ENCODE results near the gene NPTX1.

The NPTX1 gene, protein sequence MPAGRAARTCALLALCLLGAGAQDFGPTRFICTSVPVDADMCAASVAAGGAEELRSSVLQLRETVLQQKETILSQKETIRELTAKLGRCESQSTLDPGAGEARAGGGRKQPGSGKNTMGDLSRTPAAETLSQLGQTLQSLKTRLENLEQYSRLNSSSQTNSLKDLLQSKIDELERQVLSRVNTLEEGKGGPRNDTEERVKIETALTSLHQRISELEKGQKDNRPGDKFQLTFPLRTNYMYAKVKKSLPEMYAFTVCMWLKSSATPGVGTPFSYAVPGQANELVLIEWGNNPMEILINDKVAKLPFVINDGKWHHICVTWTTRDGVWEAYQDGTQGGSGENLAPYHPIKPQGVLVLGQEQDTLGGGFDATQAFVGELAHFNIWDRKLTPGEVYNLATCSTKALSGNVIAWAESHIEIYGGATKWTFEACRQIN

DNA sequence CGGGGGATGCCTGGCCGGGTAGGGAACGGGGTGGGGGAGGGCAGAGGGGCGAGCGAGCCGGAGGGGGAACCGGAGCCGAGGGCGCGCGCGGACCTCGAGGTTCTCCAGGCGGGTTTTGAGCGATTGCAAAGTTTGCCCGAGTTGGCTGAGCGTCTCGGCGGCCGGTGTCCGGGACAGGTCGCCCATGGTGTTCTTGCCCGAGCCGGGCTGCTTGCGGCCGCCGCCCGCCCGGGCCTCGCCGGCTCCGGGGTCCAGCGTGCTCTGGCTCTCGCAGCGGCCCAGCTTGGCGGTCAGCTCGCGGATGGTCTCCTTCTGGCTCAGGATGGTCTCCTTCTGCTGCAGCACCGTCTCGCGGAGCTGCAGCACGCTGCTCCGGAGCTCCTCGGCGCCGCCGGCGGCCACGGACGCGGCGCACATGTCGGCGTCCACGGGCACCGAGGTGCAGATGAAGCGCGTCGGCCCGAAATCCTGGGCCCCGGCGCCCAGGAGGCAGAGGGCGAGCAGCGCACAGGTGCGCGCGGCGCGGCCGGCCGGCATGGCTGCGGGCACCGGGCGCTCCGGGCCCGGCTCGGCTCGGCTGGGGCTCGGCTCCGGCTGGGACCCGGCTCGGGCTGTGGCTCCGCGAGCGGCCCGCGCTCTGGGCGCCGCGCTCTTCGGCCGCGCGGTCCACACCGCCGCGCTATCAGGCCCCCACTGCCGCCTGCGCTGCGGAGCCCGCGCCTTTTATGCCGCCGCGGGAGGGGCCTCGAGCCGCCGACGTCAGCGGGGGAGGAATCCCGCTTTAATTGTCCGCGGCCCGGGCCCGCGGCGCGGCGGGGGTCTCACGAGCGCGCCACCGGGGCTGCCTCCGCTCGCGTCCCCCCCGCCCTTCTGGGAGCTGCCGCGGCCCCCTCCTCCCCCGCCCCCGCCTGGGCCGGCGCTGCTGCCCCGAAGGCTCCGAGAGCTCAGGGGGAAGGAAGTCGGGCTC is at the start of gene NPTX1:
TSS of gene NPTX1 (minus strand) at position 698 of the 967 bp plus-strand sequence. CDS start at position 537, 161 bp downstream.
- H3K9ac ChIP-seq (ENCODE audit: low read depth, low read length), result no peak within 1 kb of the TSS
- H3K27me3 ChIP-seq (ENCODE audit: insufficient read depth, low read length, poor library complexity), result no peaks in the 10 kb centered on the region
- H4K20me1 ChIP-seq (ENCODE audit: insufficient read depth, low read length), result no peaks in the 10 kb centered on the region
- H3K79me2 ChIP-seq (ENCODE audit: insufficient read depth, low read length), result no peaks in the 10 kb centered on the region
- no peak within 1 kb of the TSS for H3K4me3 ChIP-seq (ENCODE audit: low read depth in 1 of 2, low read length in 2 of 2)
- no peak within 1 kb of the TSS for H3K27ac ChIP-seq (ENCODE audit: low read length)
- no peaks in the 10 kb centered on the region for H3K36me3 ChIP-seq (ENCODE audit: insufficient read depth, low read length)
- TF ChIP-seq, protein P1, sequence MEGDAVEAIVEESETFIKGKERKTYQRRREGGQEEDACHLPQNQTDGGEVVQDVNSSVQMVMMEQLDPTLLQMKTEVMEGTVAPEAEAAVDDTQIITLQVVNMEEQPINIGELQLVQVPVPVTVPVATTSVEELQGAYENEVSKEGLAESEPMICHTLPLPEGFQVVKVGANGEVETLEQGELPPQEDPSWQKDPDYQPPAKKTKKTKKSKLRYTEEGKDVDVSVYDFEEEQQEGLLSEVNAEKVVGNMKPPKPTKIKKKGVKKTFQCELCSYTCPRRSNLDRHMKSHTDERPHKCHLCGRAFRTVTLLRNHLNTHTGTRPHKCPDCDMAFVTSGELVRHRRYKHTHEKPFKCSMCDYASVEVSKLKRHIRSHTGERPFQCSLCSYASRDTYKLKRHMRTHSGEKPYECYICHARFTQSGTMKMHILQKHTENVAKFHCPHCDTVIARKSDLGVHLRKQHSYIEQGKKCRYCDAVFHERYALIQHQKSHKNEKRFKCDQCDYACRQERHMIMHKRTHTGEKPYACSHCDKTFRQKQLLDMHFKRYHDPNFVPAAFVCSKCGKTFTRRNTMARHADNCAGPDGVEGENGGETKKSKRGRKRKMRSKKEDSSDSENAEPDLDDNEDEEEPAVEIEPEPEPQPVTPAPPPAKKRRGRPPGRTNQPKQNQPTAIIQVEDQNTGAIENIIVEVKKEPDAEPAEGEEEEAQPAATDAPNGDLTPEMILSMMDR (IDR thresholded peaks at IDR 0.05; ENCODE audit: borderline replicate concordance, extremely low read depth, low read length, poor library complexity, severe bottlenecking), result no peak
- no peak for TF ChIP-seq EZH2 (IDR thresholded peaks at IDR 0.05; ENCODE audit: borderline replicate concordance, low read depth, low read length, severe bottlenecking)
- H3K4me2 ChIP-seq (ENCODE audit: insufficient read depth, low read length), result no peak within 1 kb of the TSS
- no peak for DNase-seq
- H3K4me1 ChIP-seq (ENCODE audit: insufficient read depth, low read length), result peaks cover 1% of the 10 kb centered on the region
- no peak for ATAC-seq (ENCODE audit: insufficient read depth, low read depth)
- H2AFZ ChIP-seq (ENCODE audit: low read depth, low read length), result no peak within 1 kb of the TSS
- H3K9me3 ChIP-seq (ENCODE audit: insufficient read depth, low read length, severe bottlenecking), result no peaks in the 10 kb centered on the region

DNA sequence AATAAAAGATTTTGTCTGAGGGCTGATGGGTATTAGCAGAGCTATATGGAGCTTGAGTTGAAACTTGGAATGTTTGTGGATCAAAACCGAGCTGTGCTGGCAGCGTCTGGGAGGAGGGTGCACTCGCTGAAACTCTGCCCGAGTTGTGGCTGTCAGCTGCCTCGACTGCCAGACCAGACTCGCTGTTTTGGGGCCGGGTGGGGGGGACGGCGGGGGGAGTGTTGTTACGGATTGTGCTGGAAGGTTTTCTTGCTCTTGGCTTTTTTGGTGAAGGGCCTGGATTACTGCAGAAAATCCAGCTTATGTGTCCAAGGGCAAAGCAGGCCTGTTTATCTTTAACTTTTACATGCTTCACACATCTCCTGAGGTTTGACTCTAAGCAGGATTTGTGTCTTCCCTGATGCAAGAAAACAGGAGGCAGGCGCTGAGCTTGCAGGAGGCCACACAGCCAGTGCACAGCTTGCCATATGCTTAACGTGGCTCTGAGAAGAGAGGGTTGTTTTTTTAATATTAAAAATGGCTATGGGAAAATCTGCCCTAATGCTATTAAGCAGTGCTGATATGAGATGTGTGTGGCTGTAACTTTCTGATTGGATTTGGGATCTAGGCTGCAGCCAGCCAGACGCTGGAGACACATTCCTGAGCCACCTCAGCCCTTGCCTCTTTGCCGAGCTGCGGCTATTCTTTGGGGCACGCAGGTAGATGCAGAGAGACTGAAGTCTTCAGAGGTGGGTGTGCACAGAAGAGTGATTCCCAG is 47.7 kb upstream of the NPTX1 start:
- DNase-seq, result no peak
- Histone ChIP-seq H3K4me2 (ENCODE audit: insufficient read depth, low read length) (no peak overlapping the region), H3K36me3 (ENCODE audit: insufficient read depth, low read length) (no peaks in the 10 kb centered on the region), H3K4me1 (ENCODE audit: insufficient read depth, low read length) (no peaks in the 10 kb centered on the region), H3K9me3 (ENCODE audit: insufficient read depth, low read length, severe bottlenecking) (no peaks in the 10 kb centered on the region), H2AFZ (ENCODE audit: low read depth, low read length) (no peak overlapping the region), H4K20me1 (ENCODE audit: insufficient read depth, low read length) (no peaks in the 10 kb centered on the region; the same call in 1 of the 2 replicates), H3K27ac (ENCODE audit: low read length) (no peak overlapping the region), H3K27me3 (ENCODE audit: insufficient read depth, low read length, poor library complexity) (peaks cover 11% of the 10 kb centered on the region), H3K9ac (ENCODE audit: low read depth, low read length) (no peak overlapping the region), H3K79me2 (ENCODE audit: insufficient read depth, low read length) (no peaks in the 10 kb centered on the region), H3K4me3 (ENCODE audit: low read depth in 1 of 2, low read length in 2 of 2) (no peak overlapping the region)
- ATAC-seq (ENCODE audit: insufficient read depth, low read depth), result no peak
- TF ChIP-seq, protein P1 (IDR thresholded peaks at IDR 0.05; ENCODE audit: borderline replicate concordance, extremely low read depth, low read length, poor library complexity, severe bottlenecking), result no peak
- no peak for TF ChIP-seq EZH2 (IDR thresholded peaks at IDR 0.05; ENCODE audit: borderline replicate concordance, low read depth, low read length, severe bottlenecking)

DNA sequence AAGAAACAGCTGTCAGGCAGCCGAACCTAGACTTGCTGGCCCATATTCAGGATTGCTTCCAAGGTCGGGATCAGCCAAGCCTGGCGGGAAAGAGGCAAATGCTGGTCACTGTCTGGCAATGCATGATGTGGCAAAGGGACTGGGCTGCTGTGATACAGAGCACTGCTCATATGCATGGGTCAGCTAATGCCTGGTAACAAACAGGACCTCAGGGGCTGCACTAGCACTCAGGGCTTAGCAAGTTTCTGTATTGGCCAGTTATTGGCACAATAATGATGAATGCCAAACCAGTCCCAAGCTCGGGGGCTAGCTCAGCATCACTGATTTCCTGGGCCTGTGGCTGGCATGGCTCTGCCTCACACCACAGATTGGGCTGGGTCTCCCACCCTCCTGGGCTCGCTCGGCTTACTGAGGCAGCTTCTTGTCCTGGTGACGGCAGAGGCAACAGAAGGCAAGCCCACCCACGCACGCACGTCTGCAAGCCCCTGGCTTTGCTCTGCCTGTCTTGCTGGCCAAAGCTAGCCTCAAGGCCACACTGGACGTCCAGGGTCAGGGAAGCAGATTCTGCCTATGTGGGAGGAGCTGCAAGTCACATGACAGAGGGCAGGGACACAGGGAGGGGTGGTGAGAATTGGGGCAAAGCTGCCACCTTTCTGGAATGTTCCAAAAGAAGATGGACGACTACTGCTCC is 46.8 kb upstream of the NPTX1 start:
- Histone ChIP-seq H3K36me3 (ENCODE audit: insufficient read depth, low read length) (no peaks in the 10 kb centered on the region), H3K4me3 (ENCODE audit: low read depth in 1 of 2, low read length in 2 of 2) (no peak overlapping the region), H3K4me2 (ENCODE audit: insufficient read depth, low read length) (no peak overlapping the region), H3K9ac (ENCODE audit: low read depth, low read length) (no peak overlapping the region), H3K9me3 (ENCODE audit: insufficient read depth, low read length, severe bottlenecking) (no peaks in the 10 kb centered on the region), H3K27me3 (ENCODE audit: insufficient read depth, low read length, poor library complexity) (peaks cover 8% of the 10 kb centered on the region), H3K27ac (ENCODE audit: low read length) (no peak overlapping the region), H3K79me2 (ENCODE audit: insufficient read depth, low read length) (no peaks in the 10 kb centered on the region), H2AFZ (ENCODE audit: low read depth, low read length) (no peak overlapping the region), H4K20me1 (ENCODE audit: insufficient read depth, low read length) (no peaks in the 10 kb centered on the region; the same call in 1 of the 2 replicates), H3K4me1 (ENCODE audit: insufficient read depth, low read length) (no peaks in the 10 kb centered on the region)
- TF ChIP-seq EZH2 (IDR thresholded peaks at IDR 0.05; ENCODE audit: borderline replicate concordance, low read depth, low read length, severe bottlenecking), result no peak
- TF ChIP-seq, protein P1 (IDR thresholded peaks at IDR 0.05; ENCODE audit: borderline replicate concordance, extremely low read depth, low read length, poor library complexity, severe bottlenecking), result no peak
- DNase-seq (no peak), ATAC-seq (ENCODE audit: insufficient read depth, low read depth) (no peak)
